Right ventricle myocardium superior (tissue), 1 donor: ENCODE results near the gene ZNF358. TPM values are rescaled to one million over a fixed set of nuclear protein-coding genes. Genes with fewer than 3 reads are reported as not detected.
A peak's percentile ranks its signal among the peaks of the same experiment; 100 is the strongest.

Experiments used
- ATAC-seq: fragments of 200-7000 bp; cut with Tn5 transposase; one replicate; pipeline ENCODE4 v1.9.1; 2020; ENCODE audit warnings: mild to moderate bottlenecking; ENCODE audit not compliant: poor library complexity
- DNase-seq: peaks from one replicate; pipeline ENCODE4 v3.0.0-alpha.2; 2020
- intact Hi-C: fragments of 100-400 bp; cut with DNase I; formaldehyde crosslinking; loops from one replicate; pipeline ENCODE4 v1.11.2; 2022
- total RNA-seq: library from RNA; stranded (reverse); fragmentation: NEBNext Ultra II Directional; extraction: Animal tissue kit (Norgen Biotek cat#: 25700); gene quantifications from one replicate; pipeline ENCODE4 v1.2.1, GENCODE V29; 2021
- donor health status: DM: no; HTN: yes; CAD: no; lungs with severe emphysema.

ZNF358 gene
- total RNA-seq, 1 donor from 2014 or later: 92.1 TPM

DNA sequence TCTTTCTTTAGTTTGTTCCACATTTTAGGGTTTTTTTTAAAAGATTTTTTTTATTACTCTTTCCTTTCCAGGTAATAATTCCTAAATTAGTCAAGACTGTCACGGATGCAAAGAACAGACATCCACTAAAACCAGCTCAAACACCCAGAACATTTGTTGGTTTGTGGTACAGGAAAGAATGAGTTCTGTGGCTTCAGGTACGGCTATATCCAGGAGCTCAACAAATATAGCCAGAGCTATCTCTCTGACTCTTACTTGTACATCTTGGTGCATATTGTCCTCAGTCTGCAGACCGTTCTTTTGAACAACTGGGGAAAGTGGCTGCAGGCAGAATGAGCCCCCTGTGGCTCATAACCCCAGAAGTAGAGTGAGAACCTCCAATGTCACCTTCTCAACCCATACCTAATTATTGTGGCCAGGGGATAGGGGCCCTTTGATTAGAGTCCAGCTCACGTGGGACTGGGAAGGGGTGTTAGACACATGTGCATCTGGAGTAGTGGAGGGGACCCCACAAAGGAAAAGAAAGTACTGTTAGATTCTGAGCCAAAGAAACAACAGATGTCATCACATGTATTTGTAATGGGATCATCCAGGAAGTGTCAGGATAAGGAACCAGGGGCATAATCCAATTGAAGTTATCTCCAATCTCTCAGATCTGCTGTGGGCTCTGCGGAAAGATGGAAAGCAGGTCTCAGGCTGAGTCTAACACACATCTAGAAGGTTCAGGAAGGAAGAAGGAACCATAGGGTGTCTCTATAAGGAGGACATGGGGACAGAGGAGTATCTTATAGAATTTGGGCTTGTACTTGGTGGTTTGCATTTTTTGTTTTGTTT is 1.9 kb upstream of the ZNF358 start:
- peak; percentile 4 for DNase-seq
- intact Hi-C loops: loop anchor here (10.0 kb wide), 1 partner anchor 119 kb away; no protein-coding TSS in a partner anchor
- no peak for ATAC-seq

DNA sequence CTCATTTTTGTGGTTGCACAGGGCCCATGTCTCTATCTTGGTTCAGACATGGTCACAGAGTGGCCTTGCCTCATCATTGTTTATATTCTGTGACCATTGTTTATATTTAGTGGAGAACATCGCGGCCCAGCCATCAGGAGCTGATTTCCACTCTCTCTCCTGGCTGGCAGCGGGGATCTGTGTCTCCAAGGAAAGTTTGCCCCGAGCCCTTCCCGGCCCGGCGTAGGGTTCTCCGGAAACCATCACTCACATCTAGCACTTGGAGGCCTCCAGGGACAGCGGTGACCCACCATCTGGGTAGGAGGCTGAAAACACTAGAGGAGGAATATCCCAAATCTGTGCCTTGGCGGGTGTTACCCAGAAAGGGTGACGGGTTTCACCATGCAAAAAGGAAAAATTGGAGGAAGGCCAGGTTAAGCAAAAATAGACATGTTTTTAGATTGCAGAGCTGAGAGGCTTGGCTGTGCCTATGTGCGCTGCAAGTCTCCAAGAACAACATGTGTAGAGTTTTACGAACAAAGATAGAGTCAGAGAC is 726 bp upstream of the ZNF358 start:
- peak; percentile 59 for DNase-seq
- ATAC-seq: peak; percentile 65
- intact Hi-C loops: loop anchor here (10.0 kb wide), 1 partner anchor 120 kb away; no protein-coding TSS in a partner anchor

DNA sequence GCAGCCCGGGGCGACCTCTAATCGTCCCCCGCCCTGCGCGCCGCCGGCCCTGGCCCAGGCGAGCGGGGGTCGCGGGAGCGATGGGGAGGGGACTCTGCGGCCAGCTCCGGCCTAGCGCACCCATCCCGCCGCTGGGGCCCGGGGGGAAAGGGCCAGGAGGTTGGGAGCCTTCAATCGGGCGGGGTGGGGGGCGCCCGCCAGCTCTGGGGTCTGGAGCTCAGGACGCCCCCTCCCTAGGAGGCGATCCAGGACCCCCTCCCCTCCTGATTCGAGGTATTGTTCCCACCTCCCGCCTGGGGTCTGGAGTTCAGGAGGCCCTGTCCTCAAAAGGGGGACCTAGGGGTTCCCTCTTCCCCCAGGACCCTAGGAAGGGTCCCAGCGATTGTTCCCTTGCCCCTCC is 430 bp downstream of the ZNF358 start:
- intact Hi-C loops: loop anchor here (10.0 kb wide), 1 partner anchor 122 kb away; no protein-coding TSS in a partner anchor
- no peak for ATAC-seq

DNA sequence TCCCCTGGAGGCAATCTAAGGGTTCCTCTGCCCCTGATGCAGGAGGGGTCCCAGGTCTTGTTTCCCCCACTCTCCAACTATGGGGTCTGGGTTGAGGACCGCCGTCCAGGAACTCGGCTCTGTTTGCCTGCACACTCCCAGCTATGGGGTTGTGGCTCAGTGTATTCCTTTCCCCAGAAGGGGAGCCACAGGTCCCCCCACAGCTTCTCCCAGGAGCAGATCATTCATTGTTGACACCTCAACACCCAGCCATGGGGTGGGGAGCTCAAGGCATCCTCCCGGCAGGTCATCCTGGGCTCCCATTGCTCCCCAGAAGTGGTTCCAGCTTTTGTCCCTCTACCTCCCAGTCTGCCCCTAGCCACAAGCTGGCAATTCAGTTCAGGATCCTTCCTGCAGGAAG is 975 bp downstream of the ZNF358 start:
- intact Hi-C loops: loop anchor here (10.0 kb wide), 1 partner anchor 122 kb away; no protein-coding TSS in a partner anchor
- DNase-seq: peak; percentile 13
- no peak for ATAC-seq

More for the DNA sequence above, 430 bp downstream of the ZNF358 start:
- DNase-seq: peak; percentile 33

DNA sequence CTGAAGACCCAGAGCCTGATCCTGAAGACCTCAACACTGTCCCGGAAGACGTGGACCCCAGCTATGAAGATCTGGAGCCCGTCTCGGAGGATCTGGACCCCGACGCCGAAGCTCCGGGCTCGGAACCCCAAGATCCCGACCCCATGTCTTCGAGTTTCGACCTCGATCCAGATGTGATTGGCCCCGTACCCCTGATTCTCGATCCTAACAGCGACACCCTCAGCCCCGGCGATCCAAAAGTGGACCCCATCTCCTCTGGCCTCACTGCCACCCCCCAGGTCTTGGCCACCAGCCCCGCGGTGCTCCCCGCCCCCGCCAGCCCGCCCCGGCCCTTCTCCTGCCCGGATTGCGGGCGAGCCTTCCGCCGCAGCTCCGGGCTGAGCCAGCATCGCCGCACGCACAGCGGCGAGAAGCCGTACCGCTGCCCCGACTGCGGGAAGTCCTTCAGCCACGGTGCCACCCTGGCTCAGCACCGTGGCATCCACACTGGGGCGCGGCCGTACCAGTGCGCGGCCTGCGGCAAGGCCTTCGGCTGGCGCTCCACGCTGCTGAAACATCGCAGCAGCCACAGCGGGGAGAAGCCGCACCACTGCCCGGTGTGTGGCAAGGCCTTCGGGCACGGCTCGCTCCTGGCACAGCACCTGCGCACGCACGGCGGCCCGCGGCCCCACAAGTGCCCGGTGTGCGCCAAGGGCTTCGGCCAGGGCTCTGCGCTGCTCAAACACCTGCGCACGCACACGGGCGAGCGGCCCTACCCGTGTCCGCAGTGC is 3.6 kb downstream of the ZNF358 start:
- intact Hi-C loops: loop anchor here (10.0 kb wide), 1 partner anchor 125 kb away; no protein-coding TSS in a partner anchor
- DNase-seq (no peak), ATAC-seq (no peak)

DNA sequence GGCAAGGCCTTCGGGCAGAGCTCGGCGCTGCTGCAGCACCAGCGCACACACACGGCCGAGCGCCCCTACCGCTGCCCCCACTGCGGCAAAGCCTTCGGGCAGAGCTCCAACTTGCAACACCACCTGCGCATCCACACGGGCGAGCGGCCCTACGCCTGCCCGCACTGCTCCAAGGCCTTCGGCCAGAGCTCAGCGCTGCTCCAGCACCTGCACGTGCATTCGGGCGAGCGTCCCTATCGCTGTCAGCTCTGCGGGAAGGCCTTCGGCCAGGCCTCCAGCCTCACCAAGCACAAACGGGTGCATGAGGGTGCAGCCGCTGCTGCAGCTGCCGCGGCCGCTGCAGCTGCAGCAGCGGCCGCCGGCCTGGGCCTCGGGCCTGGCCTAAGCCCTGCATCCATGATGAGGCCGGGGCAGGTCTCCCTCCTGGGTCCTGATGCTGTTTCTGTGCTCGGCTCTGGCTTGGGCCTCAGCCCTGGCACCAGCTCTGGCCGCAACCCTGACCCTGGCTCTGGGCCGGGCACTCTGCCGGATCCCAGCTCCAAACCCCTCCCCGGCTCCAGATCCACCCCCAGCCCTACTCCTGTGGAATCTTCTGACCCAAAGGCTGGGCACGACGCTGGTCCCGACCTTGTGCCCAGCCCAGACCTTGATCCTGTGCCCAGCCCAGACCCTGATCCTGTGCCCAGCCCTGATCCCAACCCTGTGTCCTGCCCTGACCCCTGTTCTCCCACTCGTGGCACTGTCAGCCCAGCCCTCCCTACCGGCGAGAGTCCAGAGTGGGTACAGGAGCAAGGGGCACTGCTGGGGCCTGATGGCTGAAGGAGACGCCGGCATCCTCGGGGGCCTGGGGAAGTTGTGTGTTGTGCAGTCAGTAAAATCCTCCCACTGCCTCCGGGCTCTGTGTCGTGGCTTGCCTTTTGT is 4.5 kb downstream of the ZNF358 start:
- intact Hi-C loops: no loop called here
- peak; percentile 3 for ATAC-seq
- no peak for DNase-seq

DNA sequence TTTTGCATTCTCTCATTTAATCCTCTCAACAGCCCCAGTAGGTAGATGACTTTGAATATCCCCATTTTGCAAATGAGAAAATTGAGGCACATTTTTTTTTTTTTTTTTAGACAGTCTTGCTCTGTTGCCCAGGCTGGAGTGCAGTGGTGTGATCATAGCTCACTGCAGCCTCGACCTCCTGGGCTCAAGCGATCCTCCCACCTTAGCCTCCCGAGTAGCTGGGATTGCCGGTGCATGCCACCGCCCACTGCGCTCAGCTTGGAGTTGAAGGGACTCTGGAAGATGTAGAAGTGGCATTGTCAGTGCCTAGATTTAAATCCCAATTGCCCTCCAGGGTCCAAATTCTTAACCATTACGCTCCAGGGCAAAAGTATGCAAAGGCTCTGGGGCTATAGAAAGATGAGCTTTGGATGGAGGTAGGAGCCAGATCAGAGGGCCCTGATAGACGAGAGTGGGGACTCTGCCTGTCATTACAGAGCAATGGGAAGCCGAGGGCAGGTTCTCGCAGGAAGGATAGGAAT is 5.7 kb downstream of the ZNF358 start:
- intact Hi-C loops: no loop called here
- no peak for ATAC-seq
- no peak for DNase-seq

DNA sequence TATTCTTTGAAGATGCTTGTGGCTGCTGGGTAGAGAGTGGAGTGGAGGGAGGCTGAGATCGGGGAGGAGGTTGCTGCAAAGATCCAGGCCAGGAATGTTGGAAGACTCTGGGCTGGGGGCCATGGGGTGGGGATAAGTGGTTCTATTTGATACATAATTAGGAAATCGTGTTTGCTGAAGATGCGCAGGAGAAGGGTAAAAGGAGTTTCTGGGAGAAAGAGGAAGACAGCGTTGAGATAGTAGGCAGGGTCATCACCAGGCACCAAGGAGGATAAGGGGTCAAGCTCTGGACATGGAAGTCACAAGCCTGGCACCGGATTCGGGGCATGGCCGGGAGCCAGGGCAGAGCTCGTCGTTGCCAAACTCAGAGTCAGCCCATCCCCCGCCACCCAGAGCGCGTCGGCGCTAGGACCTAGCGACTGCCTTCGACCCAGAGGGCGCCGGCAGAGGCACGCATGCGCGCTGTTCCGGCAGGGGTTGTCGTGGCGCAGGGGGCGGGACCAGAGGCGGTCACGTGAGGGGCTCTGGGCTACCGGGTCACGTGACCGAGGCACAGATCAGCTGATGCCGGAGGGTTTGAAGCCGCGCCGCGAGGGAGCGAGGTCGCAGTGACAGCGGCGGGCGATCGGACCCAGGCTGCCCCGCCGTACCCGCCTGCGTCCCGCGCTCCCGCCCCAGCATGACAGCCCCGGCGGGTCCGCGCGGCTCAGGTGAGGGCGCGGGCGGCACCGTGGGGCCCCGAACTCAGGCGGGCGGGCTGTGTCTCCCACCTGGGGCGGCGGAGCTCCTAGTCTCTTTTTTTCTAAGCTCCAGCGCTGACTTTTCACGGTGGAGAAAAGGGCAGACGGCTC is 6.4 kb downstream of the ZNF358 start, which contains the start of gene MCOLN1:
Gene MCOLN1 (plus strand): TSS at position 553 of the 851 bp plus-strand sequence. CDS start 127 bp downstream, at position 680.
- DNase-seq (peak; percentile 100), ATAC-seq (peak; percentile 94)
- intact Hi-C loops: no loop called here

DNA sequence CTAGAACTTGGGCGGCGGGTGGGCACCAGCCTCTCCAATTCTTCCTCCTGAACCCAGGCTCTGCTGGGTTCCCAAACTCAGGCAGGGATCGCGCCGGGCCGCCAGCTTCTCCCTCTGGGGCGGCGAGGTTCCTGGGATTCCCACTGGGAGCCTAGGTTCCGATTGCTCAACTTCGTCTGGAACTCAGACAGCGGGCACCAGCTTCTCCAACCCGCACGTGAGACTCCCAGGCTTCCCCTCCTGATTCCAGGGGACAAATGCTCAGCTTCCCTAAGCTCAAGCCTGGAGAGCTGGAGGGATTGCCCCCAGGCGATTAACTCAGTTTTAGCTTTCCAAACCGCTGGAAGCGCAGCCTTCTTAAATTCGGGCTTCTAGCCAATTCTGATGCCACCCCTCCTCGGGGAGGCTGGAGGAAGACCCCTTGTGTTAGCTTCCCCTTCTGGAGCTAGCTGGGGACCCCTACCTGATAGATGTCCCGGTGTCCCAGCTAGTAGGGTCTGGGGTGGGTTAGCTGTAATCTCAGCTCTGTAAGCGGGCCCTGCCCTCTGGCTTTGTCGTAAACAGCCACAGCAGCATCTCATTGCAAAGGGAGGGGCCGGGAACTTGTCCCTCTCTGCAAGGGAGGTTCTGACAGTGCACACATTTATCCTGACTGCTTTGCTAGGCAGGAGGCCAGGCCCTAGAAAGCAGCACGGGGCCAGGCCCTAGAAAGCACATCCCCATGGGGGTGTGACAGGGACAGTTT is 7.2 kb downstream of the ZNF358 start:
- intact Hi-C loops: no loop called here
- ATAC-seq: no peak

DNA sequence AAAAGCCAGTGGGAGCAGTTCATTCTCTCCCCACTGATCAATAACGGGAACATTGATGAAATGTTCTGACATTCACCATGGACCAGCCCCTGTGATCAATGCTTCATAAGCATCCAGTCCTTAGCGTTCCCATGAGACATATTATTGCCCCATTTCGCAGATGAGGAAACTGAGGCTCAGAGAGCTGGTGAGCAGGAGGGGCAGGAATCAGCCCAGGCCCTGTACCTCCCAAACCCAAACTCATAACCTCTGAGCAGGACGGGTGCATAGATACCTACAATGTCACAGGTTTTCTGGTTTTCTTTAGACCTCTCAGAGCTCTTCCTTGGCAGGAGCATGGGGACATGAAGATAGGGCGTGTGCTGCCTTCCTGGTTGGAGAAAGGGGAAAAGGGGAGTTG is 8.6 kb downstream of the ZNF358 start:
- intact Hi-C loops: no loop called here
- DNase-seq (no peak), ATAC-seq (no peak)

More for the DNA sequence above, 7.2 kb downstream of the ZNF358 start:
- no peak for DNase-seq

DNA sequence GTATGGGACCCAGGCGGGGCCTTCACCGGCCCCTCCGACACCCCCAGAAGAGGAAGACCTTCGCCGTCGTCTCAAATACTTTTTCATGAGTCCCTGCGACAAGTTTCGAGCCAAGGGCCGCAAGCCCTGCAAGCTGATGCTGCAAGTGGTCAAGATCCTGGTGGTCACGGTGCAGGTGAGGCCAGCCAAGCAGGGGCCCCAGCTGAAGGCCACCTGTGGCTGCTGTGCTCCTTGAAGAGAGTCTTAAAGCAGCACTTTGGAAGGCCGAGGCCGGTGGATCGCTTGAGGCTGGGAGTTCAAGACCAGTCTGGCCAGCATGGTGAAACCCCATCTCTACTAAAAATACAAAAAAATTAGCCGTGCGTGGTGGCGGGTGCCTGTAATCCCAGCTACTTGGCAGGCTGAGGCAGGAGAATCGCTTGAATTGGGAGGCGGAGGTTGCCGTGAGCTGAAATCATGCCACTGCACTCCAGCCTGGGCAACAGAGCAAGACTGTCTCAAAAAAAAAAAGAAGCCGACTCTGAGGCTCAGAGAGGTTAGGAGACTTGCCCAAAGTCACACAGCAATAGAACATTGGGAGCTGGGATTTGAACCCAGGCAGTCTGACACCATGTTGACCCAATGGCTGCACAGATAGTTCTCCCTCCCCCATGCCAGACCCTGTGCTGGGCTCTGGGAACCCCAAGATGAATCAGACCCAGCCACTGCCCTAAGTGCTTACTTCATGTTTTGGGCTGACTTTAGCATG is 9.3 kb downstream of the ZNF358 start:
- ATAC-seq (no peak), DNase-seq (no peak)
- intact Hi-C loops: no loop called here

DNA sequence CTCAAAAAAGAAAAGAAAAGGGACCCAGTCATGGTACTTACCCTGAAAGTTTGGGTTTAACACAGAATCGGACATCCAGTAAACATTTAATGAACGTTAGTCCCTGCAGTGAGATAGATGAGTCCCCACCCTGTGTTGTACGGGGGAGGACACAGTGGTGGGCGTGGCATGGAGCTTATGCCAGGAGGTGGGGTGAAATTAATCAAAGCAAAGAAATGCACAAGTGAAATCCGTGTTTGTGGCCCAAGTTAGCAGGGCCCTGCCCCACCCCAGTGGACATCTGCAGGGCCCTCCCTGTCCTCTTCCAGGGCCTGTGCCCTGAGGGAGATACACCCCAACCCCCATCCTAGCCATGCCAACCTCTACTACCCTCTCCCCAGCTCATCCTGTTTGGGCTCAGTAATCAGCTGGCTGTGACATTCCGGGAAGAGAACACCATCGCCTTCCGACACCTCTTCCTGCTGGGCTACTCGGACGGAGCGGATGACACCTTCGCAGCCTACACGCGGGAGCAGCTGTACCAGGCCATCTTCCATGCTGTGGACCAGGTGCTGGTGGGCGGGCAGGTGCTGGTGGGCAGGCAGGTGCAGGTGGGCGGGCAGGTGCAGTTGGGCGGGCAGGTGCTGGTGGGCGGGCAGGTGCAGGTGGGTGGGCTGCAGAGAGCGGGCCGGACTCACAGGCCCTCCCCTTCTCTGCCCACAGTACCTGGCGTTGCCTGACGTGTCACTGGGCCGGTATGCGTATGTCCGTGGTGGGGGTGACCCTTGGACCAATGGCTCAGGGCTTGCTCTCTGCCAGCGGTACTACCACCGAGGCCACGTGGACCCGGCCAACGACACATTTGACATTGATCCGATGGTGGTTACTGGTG is 10.4 kb downstream of the ZNF358 start:
- intact Hi-C loops: no loop called here
- no peak for DNase-seq
- no peak for ATAC-seq

DNA sequence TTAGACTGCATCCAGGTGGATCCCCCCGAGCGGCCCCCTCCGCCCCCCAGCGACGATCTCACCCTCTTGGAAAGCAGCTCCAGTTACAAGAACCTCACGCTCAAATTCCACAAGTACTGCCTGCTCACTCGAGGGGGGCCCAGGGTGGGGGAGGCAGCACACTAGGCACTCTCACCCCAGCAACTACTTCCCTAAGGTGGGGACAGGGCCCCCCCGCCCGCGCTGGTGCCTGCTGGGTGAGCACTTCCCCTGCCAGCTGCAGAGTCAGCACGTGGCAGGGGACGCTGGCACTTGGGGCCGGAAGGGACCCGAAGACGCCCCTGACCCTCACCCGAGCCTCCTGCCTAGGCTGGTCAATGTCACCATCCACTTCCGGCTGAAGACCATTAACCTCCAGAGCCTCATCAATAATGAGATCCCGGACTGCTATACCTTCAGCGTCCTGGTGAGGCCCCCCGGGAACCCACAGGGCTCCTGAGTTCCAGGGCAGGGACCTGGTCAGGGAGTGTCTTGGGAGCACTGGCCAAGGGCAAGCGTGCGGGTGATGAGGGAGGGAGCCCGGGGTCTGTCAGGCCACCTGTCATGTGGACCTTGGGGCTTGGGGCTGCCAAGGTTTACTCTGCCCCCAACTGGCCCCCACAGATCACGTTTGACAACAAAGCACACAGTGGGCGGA is 11.8 kb downstream of the ZNF358 start:
- intact Hi-C loops: no loop called here
- peak; percentile 79 for DNase-seq
- ATAC-seq: peak; percentile 41

DNA sequence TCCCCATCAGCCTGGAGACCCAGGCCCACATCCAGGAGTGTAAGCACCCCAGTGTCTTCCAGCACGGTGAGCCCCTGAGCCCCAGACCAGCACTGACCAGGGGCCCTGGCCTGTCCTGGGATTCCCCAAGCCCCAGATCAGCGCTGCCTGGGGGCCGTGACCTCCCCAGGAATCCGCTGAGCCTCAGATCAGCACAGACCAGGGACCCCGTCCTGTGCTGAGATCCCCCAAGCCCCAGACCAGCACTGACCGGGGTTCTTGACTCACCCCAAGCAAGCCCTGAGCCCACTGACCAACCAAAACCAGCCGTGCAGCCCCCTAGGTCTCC is 12.3 kb downstream of the ZNF358 start:
- no peak for DNase-seq
- intact Hi-C loops: no loop called here
- ATAC-seq: no peak
